GM19372 (cell line): ENCODE results near the gene CYP4F3.
"Not testable (repeated sequence)": the region's sequence is repeated elsewhere in the genome, so short reads cannot be mapped to it uniquely, and the experiment has no call there.

Experiments
- ATAC-seq: cut with Tn5 transposase; IDR thresholded peaks from one replicate; pipeline ENCODE4 v1.9.1; 2021; ENCODE audit warnings: mild to moderate bottlenecking, low read depth, moderate library complexity; ENCODE audit not compliant: unreplicated experiment

CYP4F3 gene, protein sequence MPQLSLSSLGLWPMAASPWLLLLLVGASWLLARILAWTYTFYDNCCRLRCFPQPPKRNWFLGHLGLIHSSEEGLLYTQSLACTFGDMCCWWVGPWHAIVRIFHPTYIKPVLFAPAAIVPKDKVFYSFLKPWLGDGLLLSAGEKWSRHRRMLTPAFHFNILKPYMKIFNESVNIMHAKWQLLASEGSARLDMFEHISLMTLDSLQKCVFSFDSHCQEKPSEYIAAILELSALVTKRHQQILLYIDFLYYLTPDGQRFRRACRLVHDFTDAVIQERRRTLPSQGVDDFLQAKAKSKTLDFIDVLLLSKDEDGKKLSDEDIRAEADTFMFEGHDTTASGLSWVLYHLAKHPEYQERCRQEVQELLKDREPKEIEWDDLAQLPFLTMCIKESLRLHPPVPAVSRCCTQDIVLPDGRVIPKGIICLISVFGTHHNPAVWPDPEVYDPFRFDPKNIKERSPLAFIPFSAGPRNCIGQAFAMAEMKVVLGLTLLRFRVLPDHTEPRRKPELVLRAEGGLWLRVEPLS

DNA sequence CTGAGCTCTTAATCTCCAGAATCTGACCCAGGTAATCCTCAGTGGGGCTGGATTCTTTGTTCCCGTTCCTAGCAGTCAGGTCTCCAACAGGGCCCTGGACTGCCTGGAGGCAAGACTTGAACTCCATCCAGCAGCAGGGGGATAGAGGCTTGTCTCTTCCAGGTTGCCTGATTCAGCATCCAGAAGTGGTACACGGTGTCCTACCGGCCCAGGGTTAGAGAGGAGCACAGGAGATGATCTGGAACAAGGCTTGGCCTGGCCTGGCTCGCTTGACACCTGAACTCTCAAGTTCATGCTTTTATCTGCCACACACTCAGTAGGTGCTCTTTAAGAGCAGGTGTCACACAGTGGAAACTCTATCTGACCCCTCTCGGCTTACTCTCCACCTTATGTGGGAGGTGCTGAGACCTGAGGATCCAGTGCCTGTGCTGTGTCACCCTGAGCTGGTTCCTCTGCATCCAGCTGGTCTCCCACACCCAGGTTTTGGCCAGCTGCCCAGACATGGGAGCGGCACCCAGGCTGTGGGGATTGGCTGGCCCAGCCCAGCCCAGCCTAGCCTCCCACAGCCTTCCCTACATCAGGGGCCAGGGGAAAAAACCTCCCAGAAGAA, at the start of gene CYP4F3:
Gene CYP4F3 (plus strand): TSS at position 604 of the 610 bp plus-strand sequence. CDS start 519 bp downstream, outside the sequence.
- no peak for ATAC-seq

GRCh38 chr19:15591796-15592195, 48.9 kb upstream of the CYP4F3 start:
- no peak for ATAC-seq

GRCh38 chr19:15592506-15592905, 48.2 kb upstream of the CYP4F3 start:
- not testable (repeated sequence) for ATAC-seq

GRCh38 chr19:15593766-15594165, 46.9 kb upstream of the CYP4F3 start:
- not testable (repeated sequence) for ATAC-seq

- ATAC-seq, result no peak
These were observed 45.6 kb upstream of the CYP4F3 start for GRCh38 chr19:15595069-15595468.

GRCh38 chr19:15607978-15608925, 32.4 kb upstream of the CYP4F3 start:
- not testable (repeated sequence) for ATAC-seq

GRCh38 chr19:15609261-15609660, 31.4 kb upstream of the CYP4F3 start:
- ATAC-seq, result no peak

- ATAC-seq, result no peak
These were observed 28.4 kb upstream of the CYP4F3 start for GRCh38 chr19:15612342-15612741.

DNA sequence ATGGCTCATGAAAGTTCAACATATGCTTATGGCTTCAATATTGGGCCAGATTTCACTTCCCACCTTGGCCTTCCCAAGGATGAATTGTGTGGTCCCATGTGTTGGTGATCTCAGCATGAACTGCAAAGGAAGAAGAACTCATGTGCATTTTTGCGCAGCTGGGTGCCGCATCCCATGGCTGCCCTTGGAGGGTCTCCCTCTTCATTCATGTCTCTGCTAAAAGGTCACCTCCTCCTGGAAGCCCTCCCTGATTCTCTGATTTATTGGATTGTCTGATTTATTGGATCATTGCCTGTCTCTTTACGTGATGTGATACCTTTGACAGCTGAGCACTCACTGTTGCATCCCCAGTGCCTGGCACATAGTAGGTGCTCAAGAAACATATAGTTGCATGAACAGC, 27.4 kb upstream of the CYP4F3 start:
- ATAC-seq, result no peak

- ATAC-seq, result no peak
These were observed 26.0 kb upstream of the CYP4F3 start, which contains the start of gene CYP4F8 for GRCh38 chr19:15614507-15615379. CYP4F8 (plus strand) TSS chr19:15615218; CDS start chr19:15615617, 399 bp downstream.

GRCh38 chr19:15615526-15615925, 25.2 kb upstream of the CYP4F3 start:
- ATAC-seq, result no peak

DNA sequence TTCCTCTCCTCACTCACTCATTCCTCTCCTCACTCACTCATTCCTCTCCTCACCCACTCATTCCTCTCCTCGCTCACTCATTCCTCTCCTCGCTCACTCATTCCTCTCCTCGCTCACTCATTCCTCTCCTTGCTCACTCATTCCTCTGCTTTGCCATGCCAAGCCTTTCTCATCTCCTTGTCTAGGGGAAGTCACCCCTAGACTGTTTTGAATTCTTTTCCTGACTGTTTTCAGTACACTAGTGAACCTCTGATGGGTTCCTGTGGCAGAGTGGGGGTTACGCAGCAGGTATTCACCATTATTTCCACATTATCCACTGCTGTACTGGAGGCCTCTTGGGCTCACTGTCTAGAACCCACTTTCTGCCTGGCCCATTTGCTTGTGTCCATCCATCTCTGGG, 24.5 kb upstream of the CYP4F3 start:
- no peak for ATAC-seq

- ATAC-seq, result no peak
These were observed 23.9 kb upstream of the CYP4F3 start for GRCh38 chr19:15616627-15617270.

- ATAC-seq, result no peak
These were observed 22.4 kb upstream of the CYP4F3 start for GRCh38 chr19:15618321-15618720.

DNA sequence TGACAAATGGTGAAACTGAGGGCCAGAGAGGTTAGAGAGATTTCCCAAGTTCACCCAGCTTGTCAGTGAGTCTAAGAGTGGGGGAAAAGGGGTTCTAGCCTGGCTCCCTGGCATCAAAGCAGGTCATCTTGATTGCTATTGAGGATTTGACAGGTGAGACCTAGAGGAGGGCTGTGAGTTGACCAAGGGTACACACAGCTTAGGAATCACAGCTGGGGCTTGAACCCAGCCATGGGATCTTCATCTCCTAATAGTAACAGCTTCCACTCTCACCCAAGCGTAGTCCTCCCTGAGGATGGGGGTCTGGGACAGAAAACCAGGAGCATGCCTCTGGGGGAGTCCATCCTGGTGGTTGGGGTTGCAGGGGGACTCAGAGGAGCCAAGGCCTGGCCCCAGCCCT, 18.9 kb upstream of the CYP4F3 start:
- no peak for ATAC-seq

DNA sequence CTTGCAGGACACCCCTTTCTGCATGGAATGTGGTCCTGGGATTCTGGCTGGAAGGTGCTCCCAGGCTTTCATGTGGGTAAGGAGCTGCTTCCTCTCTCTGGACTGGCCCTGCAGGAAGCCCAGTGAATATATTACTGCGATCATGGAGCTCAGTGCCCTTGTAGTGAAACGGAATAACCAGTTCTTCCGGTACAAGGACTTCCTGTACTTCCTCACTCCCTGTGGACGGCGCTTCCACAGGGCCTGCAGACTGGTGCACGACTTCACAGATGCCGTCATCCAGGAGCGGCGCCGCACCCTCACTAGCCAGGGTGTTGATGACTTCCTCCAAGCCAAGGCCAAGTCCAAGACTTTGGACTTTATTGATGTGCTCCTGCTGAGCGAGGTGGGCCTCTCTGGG, 17.7 kb upstream of the CYP4F3 start:
- no peak for ATAC-seq

DNA sequence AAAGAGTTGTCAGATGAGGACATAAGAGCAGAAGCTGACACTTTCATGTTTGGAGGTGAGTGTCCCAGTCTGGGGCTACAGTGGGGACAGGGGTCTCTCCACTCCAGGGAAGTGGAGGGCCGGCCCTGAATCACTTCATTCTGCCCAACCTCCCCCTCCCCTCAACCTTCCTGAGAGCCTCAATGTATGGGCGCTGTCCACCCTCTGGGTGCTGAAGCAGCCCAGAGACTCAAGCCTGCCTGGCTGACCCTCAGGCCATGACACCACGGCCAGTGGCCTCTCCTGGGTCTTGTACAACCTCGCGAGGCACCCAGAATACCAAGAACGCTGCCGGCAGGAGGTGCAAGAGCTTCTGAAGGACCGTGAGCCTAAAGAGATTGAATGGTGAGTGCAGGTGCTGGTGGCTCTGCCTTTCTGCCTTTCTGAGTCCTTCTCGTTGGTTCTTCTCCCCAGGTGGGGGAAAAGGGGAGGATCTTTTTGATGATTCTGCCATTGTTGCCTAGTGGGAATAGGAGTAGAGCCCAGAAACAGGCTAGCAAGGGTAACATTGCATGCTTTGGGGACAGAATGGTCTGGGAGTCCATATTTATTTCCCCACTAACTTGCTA, 16.9 kb upstream of the CYP4F3 start:
- ATAC-seq, result no peak

DNA sequence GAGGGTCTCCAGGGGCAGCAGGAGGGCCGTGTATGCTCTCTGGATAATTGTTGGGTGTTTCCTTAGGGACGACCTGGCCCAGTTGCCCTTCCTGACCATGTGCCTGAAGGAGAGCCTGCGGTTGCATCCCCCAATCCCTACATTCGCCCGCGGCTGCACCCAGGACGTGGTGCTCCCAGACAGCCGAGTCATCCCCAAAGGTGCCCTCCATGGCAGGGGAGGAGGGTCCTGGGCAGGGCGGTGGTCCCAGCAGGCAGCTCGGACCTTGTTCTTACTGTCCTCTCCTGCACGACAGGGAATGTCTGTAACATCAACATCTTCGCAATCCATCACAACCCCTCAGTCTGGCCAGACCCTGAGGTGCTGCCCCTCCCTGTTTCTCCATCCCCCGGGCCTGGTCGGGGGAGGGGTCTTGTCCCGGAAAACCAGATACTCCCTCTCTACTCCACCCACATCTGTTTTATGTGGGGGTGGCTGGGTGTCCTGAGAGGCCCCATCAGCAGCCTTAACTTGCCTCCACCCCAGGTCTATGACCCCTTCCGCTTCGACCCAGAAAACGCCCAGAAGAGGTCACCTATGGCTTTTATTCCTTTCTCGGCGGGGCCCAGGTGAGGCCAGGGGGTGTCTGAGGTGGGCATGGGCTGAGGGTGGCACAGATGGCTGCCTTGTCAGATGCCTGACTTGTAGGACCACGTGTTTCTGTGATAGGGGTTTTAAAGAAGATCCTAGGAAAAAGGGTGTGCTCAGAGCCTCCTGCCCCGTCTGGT, 12.3 kb upstream of the CYP4F3 start:
- ATAC-seq, result no peak
